Duodenal mucosa (tissue), 2 donors: ENCODE measurements around the gene MACROD2.

Experiments used
- H3K27ac ChIP-seq: one replicate; pipeline ENCODE4 v1.7.0; 2013; ENCODE audit warnings: low read depth, low read length
- H3K27me3 ChIP-seq, 2 donors: one replicate each; pipeline ENCODE4 v1.7.0; 2013; ENCODE audit warnings: low read length in 2 of 2, control low read depth in 1 of 2; ENCODE audit not compliant: insufficient read depth in 2 of 2, control insufficient read depth in 1 of 2
- H3K36me3 ChIP-seq, 2 donors: one replicate each; pipeline ENCODE4 v1.7.0; 2013; ENCODE audit warnings: low read length in 2 of 2, control low read depth in 1 of 2; ENCODE audit not compliant: insufficient read depth in 2 of 2, control insufficient read depth in 1 of 2
- H3K4me1 ChIP-seq, 2 donors: one replicate each; pipeline ENCODE4 v1.7.0; 2013; ENCODE audit warnings: low read length in 2 of 2, control low read depth in 1 of 2; ENCODE audit not compliant: insufficient read depth in 2 of 2, control insufficient read depth in 1 of 2
- H3K4me3 ChIP-seq, 2 donors: one replicate each; pipeline ENCODE4 v1.7.0; 2013; ENCODE audit warnings: low read length in 2 of 2, low read depth in 1 of 2
- H3K9ac ChIP-seq, 2 donors: one replicate each; pipeline ENCODE4 v1.7.0; 2013; ENCODE audit warnings: low read length in 2 of 2, low read depth in 1 of 2
- H3K9me3 ChIP-seq, 2 donors: one replicate each; pipeline ENCODE4 v1.7.0; 2013; ENCODE audit warnings: low read length in 2 of 2, control low read depth in 1 of 2; ENCODE audit not compliant: control insufficient read depth in 1 of 2

MACROD2 gene

GRCh38 chr20:14553774-14554534, 558.6 kb downstream of the MACROD2 start:
- H3K27me3 ChIP-seq, result no peaks in the 10 kb centered on the region
- no peaks in the 10 kb centered on the region for H3K4me1 ChIP-seq
- H3K9me3 ChIP-seq, result no peaks in the 10 kb centered on the region
- H3K36me3 ChIP-seq, result no peaks in the 10 kb centered on the region
- no peak overlapping the region for H3K9ac ChIP-seq
- no peak overlapping the region for H3K4me3 ChIP-seq
- no peak overlapping the region for H3K27ac ChIP-seq

- H3K27ac ChIP-seq, result no peak overlapping the region
- no peak overlapping the region for H3K4me3 ChIP-seq
- no peaks in the 10 kb centered on the region for H3K4me1 ChIP-seq
- no peaks in the 10 kb centered on the region for H3K9me3 ChIP-seq
- H3K36me3 ChIP-seq, result no peaks in the 10 kb centered on the region
- no peaks in the 10 kb centered on the region for H3K27me3 ChIP-seq
- H3K9ac ChIP-seq, result no peak overlapping the region
Observed at GRCh38 chr20:14555676-14556075, 560.4 kb downstream of the MACROD2 start.

GRCh38 chr20:14556206-14556605, 560.9 kb downstream of the MACROD2 start:
- H3K4me3 ChIP-seq, result no peak overlapping the region
- no peak overlapping the region for H3K27ac ChIP-seq
- H3K36me3 ChIP-seq, result no peaks in the 10 kb centered on the region
- no peaks in the 10 kb centered on the region for H3K4me1 ChIP-seq
- no peaks in the 10 kb centered on the region for H3K27me3 ChIP-seq
- no peak overlapping the region for H3K9ac ChIP-seq
- no peaks in the 10 kb centered on the region for H3K9me3 ChIP-seq

- Histone ChIP-seq H3K27me3 (no peaks in the 10 kb centered on the region), H3K27ac (no peak overlapping the region), H3K9ac (no peak overlapping the region), H3K4me3 (no peak overlapping the region), H3K4me1 (peaks cover 0 to 5% of the 10 kb centered on the region in 2 donors), H3K9me3 (no peaks in the 10 kb centered on the region), H3K36me3 (no peaks in the 10 kb centered on the region)
Observed at GRCh38 chr20:14559612-14560011, 564.3 kb downstream of the MACROD2 start.

- peaks cover 0 to 5% of the 10 kb centered on the region in 2 donors for H3K4me1 ChIP-seq
- no peak overlapping the region for H3K27ac ChIP-seq
- no peaks in the 10 kb centered on the region for H3K27me3 ChIP-seq
- H3K9me3 ChIP-seq, result peaks cover 0 to 3% of the 10 kb centered on the region in 2 donors
- H3K36me3 ChIP-seq, result no peaks in the 10 kb centered on the region
- no peak overlapping the region for H3K4me3 ChIP-seq
- H3K9ac ChIP-seq, result no peak overlapping the region
Observed at GRCh38 chr20:14561741-14562221, 566.5 kb downstream of the MACROD2 start.

GRCh38 chr20:14562981-14563380, 567.7 kb downstream of the MACROD2 start:
- Histone ChIP-seq H3K9ac (no peak overlapping the region), H3K9me3 (peaks cover 0 to 3% of the 10 kb centered on the region in 2 donors), H3K36me3 (no peaks in the 10 kb centered on the region), H3K27ac (no peak overlapping the region), H3K27me3 (no peaks in the 10 kb centered on the region), H3K4me3 (no peak overlapping the region), H3K4me1 (peaks cover 0 to 5% of the 10 kb centered on the region in 2 donors)

- H3K4me1 ChIP-seq, result peaks cover 0 to 5% of the 10 kb centered on the region in 2 donors
- H3K9me3 ChIP-seq, result peaks cover 0 to 3% of the 10 kb centered on the region in 2 donors
- no peak overlapping the region for H3K27ac ChIP-seq
- H3K4me3 ChIP-seq, result no peak overlapping the region
- H3K9ac ChIP-seq, result no peak overlapping the region
- no peaks in the 10 kb centered on the region for H3K36me3 ChIP-seq
- no peaks in the 10 kb centered on the region for H3K27me3 ChIP-seq
Observed at GRCh38 chr20:14566505-14566904, 571.2 kb downstream of the MACROD2 start.

- Histone ChIP-seq H3K4me1 (no peaks in the 10 kb centered on the region), H3K9me3 (peaks cover 0 to 3% of the 10 kb centered on the region in 2 donors), H3K27me3 (no peaks in the 10 kb centered on the region), H3K27ac (no peak overlapping the region), H3K4me3 (no peak overlapping the region), H3K9ac (no peak overlapping the region), H3K36me3 (no peaks in the 10 kb centered on the region)
Observed at GRCh38 chr20:14568225-14568624, 572.9 kb downstream of the MACROD2 start.

GRCh38 chr20:14568701-14569100, 573.4 kb downstream of the MACROD2 start:
- Histone ChIP-seq H3K4me1 (no peaks in the 10 kb centered on the region), H3K27ac (no peak overlapping the region), H3K9me3 (peaks cover 0 to 3% of the 10 kb centered on the region in 2 donors), H3K4me3 (no peak overlapping the region), H3K36me3 (no peaks in the 10 kb centered on the region), H3K9ac (no peak overlapping the region), H3K27me3 (no peaks in the 10 kb centered on the region)

GRCh38 chr20:14569641-14570040, 574.3 kb downstream of the MACROD2 start:
- Histone ChIP-seq H3K9ac (no peak overlapping the region), H3K9me3 (peaks cover 0 to 3% of the 10 kb centered on the region in 2 donors), H3K36me3 (no peaks in the 10 kb centered on the region), H3K4me1 (no peaks in the 10 kb centered on the region), H3K27ac (no peak overlapping the region), H3K4me3 (no peak overlapping the region), H3K27me3 (no peaks in the 10 kb centered on the region)
